ENCODE results near the gene IGSF3. TPM values are rescaled to one million over a fixed set of nuclear protein-coding genes. Genes with fewer than 3 reads are reported as not detected.
"Not testable (repeated sequence)": the region's sequence is repeated elsewhere in the genome, so short reads cannot be mapped to it uniquely, and the experiment has no call there.

IGSF3 gene
- total RNA-seq, 2 experiments from 2014 or later = 0.70 to 0.92 TPM

- H3K27me3 Mint-ChIP-seq = peaks cover 27% of the 10 kb centered on the region
- H3K9me3 Mint-ChIP-seq, H3K4me1 Mint-ChIP-seq, H3K36me3 Mint-ChIP-seq, H3K4me3 Mint-ChIP-seq, DNase-seq, H3K27ac Mint-ChIP-seq: not testable (repeated sequence)
These were observed 9.7 kb downstream of the IGSF3 start for GRCh38 chr1:116657836-116658235.

DNA sequence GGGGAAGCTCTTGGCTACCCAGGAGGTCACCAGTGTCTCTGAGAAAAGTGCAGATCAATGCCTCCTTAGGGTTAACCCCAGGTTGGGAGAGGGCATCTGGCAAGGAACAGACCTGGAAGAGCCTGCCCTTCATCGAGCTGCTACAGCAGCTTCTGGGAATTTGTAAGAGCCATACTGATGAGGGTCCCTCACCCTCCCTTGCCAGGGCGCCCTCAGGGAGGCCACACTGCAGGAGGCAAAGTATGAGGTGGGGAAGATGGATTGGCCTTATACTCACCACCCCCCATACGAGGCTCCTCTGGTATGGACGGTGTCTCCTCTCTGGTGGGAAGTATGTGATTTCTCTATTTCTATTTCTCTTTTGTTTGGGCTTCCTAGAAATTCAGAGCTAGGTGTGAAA lies 13.2 kb downstream of the IGSF3 start:
- H3K9me3 Mint-ChIP-seq = no peaks in the 10 kb centered on the region
- H3K27me3 Mint-ChIP-seq = peaks cover 17% of the 10 kb centered on the region
- DNase-seq = no peak
- H3K4me3 Mint-ChIP-seq = no peak overlapping the region
- no peaks in the 10 kb centered on the region for H3K36me3 Mint-ChIP-seq
- no peak overlapping the region for H3K27ac Mint-ChIP-seq
- H3K4me1 Mint-ChIP-seq = no peaks in the 10 kb centered on the region

DNA sequence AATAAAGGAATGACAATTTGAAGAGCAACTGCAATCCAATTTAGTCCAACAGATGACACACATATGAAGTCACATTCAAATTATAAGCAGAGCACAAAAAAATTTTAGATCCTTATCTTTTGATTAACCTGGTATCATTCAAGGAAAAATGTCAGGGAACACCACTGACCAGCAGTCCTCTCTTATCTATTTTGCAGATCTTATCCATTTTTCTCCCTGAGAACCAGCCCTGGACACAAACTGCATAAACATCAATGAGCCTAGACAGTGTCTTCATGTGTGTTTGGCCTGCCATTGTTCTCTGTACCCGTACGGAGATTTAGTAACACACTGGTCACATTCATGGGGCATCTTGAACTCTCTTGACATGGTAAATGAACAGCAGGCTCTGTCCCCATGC lies 14.9 kb downstream of the IGSF3 start:
- H3K4me3 Mint-ChIP-seq, H3K36me3 Mint-ChIP-seq, H3K27ac Mint-ChIP-seq, H3K9me3 Mint-ChIP-seq, DNase-seq, H3K4me1 Mint-ChIP-seq, H3K27me3 Mint-ChIP-seq: not testable (repeated sequence)

DNA sequence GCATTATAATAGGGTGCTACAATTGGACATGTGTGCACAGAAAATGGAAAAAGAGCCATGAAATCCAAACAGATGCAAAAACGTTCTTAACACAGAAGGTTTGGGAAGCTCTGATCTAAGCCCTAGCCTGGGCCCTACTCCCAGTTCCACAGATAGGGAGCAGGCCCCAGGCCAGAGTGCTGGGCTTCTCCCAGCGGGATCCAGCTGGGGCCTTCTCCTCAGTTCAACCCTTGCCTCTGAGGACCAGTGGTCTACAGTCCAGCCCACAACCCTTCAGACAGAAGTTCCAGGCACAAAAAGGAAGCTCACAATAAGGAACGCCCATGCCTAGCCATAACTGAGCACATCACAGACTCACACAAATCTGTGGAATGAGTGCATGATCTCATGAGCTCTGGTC lies 16.8 kb downstream of the IGSF3 start:
- not testable (repeated sequence) for H3K4me1 Mint-ChIP-seq, H3K4me3 Mint-ChIP-seq, H3K27me3 Mint-ChIP-seq, H3K36me3 Mint-ChIP-seq, H3K27ac Mint-ChIP-seq, DNase-seq, H3K9me3 Mint-ChIP-seq

DNA sequence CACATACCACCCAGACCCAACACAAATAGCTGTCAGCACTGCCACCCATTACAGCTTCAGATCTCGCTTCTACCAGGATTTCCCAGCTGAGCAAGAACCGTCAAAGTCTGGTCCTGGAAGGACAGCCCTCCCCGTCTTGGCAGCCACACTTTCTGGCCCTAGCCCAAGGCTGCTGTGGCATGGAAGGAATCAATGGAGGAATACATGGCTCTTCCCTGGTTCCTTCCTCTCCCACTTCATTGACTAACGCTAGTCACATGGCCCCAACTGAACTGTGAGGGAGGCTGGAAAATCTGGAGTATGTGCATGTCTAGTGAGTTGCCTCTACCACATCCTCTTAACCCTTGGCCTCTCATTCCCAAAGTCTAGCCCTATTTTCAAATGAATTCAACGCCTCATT lies 18.5 kb downstream of the IGSF3 start:
- DNase-seq, H3K4me1 Mint-ChIP-seq, H3K27me3 Mint-ChIP-seq, H3K4me3 Mint-ChIP-seq, H3K36me3 Mint-ChIP-seq, H3K9me3 Mint-ChIP-seq, H3K27ac Mint-ChIP-seq: not testable (repeated sequence)

- H3K27ac Mint-ChIP-seq, DNase-seq, H3K36me3 Mint-ChIP-seq, H3K4me1 Mint-ChIP-seq, H3K9me3 Mint-ChIP-seq, H3K27me3 Mint-ChIP-seq, H3K4me3 Mint-ChIP-seq: not testable (repeated sequence)
These were observed 19.2 kb downstream of the IGSF3 start for GRCh38 chr1:116648325-116648724.

GRCh38 chr1:116647186-116647585 lies 20.3 kb downstream of the IGSF3 start:
- not testable (repeated sequence) for H3K27me3 Mint-ChIP-seq, H3K36me3 Mint-ChIP-seq, DNase-seq, H3K9me3 Mint-ChIP-seq, H3K4me3 Mint-ChIP-seq, H3K4me1 Mint-ChIP-seq, H3K27ac Mint-ChIP-seq

GRCh38 chr1:116646673-116647170 lies 20.8 kb downstream of the IGSF3 start:
- H3K9me3 Mint-ChIP-seq, DNase-seq, H3K36me3 Mint-ChIP-seq, H3K4me1 Mint-ChIP-seq, H3K27ac Mint-ChIP-seq, H3K4me3 Mint-ChIP-seq, H3K27me3 Mint-ChIP-seq: not testable (repeated sequence)

GRCh38 chr1:116645802-116646672 lies 21.5 kb downstream of the IGSF3 start:
- not testable (repeated sequence) for H3K9me3 Mint-ChIP-seq, H3K27ac Mint-ChIP-seq, H3K36me3 Mint-ChIP-seq, H3K4me3 Mint-ChIP-seq, H3K4me1 Mint-ChIP-seq, DNase-seq, H3K27me3 Mint-ChIP-seq

- not testable (repeated sequence) for H3K9me3 Mint-ChIP-seq, H3K4me1 Mint-ChIP-seq, H3K4me3 Mint-ChIP-seq, H3K27ac Mint-ChIP-seq, H3K36me3 Mint-ChIP-seq, H3K27me3 Mint-ChIP-seq, DNase-seq
These were observed 22.5 kb downstream of the IGSF3 start for GRCh38 chr1:116644993-116645392.

DNA sequence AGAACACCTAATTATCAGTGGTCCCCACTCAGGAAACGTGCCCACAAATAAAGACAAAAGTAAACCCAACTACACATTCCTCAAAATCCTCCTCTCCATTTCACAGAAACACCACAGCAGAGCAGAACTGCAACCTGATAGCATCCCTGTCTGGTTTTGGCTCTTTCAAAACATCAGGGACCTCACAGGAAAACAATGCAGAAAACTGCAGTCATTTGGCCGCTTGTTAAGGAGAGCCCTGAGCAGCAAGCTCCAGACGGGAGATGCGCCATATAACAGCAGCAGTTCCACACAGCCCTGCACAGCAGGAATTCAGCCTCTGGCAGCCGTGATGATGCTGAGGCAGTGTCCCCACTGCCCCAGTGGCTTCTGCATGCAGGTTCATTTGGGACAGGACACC lies 23.4 kb downstream of the IGSF3 start:
- H3K27me3 Mint-ChIP-seq, H3K27ac Mint-ChIP-seq, H3K9me3 Mint-ChIP-seq, DNase-seq, H3K4me3 Mint-ChIP-seq, H3K36me3 Mint-ChIP-seq, H3K4me1 Mint-ChIP-seq: not testable (repeated sequence)

GRCh38 chr1:116643281-116643751 lies 24.2 kb downstream of the IGSF3 start:
- H3K4me1 Mint-ChIP-seq, H3K36me3 Mint-ChIP-seq, H3K4me3 Mint-ChIP-seq, H3K27me3 Mint-ChIP-seq, H3K27ac Mint-ChIP-seq, DNase-seq, H3K9me3 Mint-ChIP-seq: not testable (repeated sequence)

DNA sequence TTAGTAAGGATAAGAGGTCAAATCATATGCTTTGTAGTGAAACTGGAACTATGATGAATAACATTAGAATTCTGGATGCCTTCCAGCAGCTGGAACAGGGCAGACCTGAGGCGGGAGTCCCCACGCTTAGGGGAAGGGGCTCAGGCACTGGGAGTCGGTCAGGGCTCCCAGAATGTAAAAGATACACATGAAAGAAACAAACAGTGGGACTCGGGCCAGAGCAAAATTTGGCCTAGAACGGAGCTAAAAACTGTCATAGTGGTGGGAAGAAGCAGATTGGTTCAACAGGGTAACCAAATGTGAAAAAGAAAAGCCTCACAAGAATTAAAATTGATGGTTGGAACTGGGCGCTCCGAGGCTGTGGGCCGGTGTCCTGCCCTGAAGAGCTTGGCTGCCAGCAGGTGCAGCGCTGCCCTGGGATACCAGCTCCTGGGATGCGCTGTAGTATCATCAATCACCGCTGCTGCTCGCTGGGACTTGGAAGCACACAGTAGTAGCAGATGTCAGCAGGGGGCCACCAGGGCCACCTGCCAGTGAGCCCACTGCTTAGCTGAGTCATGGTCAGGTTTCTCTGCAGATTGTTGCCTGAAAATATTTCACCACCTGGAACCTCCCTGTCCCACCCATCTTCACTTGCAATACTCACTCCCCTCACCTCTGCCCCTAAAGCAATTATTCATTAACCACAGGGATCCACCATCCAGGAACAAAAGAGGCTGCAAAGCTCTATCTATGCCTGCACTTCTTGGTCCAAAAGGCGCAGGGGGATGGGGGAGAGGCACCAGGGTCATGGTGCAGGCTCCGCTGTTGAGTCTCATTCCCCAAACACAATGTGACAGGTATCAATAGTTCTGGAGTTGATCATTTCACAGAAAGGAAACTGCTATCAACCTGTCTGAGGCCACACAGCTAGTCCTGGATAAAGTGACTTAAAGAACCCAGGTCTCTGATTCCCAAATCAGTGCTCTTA lies 24.9 kb downstream of the IGSF3 start:
- H3K4me1 Mint-ChIP-seq, DNase-seq, H3K4me3 Mint-ChIP-seq, H3K36me3 Mint-ChIP-seq, H3K9me3 Mint-ChIP-seq, H3K27ac Mint-ChIP-seq: not testable (repeated sequence)
- peaks cover 11% of the 10 kb centered on the region for H3K27me3 Mint-ChIP-seq

DNA sequence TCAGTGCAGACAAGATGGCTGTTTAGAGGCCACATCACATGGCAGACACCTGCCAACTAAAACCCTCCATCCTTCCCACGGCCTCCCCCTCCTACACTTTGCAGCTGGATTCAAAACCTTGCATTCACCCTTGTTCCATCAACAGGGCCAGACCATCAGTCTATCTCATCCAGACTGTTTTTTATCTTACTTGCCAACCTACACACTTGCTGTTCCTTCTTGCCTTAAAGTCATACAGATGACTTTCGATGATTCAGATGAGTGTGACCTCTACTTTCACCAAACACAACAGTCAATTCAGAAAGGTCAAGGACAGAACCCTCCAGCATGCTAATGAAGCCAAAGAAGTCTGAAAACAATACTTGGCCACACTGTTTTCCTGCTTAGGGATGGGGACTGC lies 29.9 kb downstream of the IGSF3 start:
- H3K27ac Mint-ChIP-seq, H3K36me3 Mint-ChIP-seq, H3K4me1 Mint-ChIP-seq, H3K27me3 Mint-ChIP-seq, DNase-seq, H3K9me3 Mint-ChIP-seq, H3K4me3 Mint-ChIP-seq: not testable (repeated sequence)

DNA sequence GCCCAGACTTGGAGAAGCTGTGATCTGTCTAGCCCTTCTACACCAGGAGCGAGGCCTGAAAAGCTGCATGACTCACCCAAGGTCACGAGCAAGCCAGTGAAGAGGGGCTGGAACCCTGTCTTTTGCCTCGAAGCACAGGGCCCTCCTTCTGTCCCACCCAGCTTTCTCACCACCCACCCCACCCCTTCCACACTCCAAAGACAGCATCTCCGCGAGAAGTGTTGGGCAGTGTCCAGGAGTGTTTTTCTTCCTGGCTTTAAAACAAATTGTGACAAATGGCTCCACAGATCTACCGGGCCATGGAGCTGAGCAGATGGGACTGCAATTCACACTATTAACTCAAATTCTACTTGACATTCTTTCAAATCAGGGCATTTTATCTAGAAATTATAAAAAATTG lies 30.9 kb downstream of the IGSF3 start:
- not testable (repeated sequence) for H3K4me1 Mint-ChIP-seq, H3K36me3 Mint-ChIP-seq

More for the DNA sequence above, 30.9 kb downstream of the IGSF3 start:
- not testable (repeated sequence) for H3K27ac Mint-ChIP-seq, DNase-seq, H3K9me3 Mint-ChIP-seq, H3K27me3 Mint-ChIP-seq, H3K4me3 Mint-ChIP-seq
